ENCODE data around the gene AP2A2.

DNA sequence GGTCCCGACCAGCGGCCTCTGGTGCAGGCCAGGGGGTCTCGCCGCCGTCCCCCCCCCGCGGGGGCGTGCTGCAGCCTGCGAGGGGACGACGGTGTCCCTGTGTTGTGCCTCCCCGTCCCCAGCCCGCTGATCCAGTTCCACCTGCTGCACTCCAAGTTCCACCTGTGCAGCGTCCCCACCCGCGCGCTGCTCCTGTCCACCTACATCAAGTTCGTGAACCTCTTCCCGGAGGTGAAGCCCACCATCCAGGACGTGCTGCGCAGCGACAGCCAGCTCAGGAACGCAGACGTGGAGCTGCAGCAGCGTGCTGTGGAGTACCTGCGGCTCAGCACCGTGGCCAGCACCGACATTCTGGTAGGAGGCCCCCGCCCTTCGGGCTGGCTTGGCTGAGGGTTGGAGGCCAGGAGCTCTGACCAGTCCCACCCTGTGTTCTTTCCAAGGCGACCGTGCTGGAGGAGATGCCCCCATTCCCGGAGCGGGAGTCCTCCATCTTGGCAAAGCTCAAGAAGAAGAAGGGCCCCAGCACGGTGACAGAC is 68.0 kb downstream of the AP2A2 start:
- TF ChIP-seq CTCF (conservative IDR thresholded peaks at IDR 0.05; ENCODE audit: low read depth, low read length) (no peak), RAD21 (IDR thresholded peaks at IDR 0.05; ENCODE audit: low read length) (no peak), MXI1 (IDR thresholded peaks at IDR 0.05; ENCODE audit: borderline replicate concordance, low read depth, low read length) (no peak), MAFK (IDR thresholded peaks at IDR 0.05; ENCODE audit: low read depth, low read length) (no peak)

Measured in IMR-90 (cell line).